GM12872 (cell line): ENCODE data around the gene FXYD3.

ENCODE experiments used
- TF ChIP-seq, protein P1 (sequence below): IDR thresholded peaks from 3 replicates; pipeline ENCODE4 v1.5.1; 2011; ENCODE audit warnings: low read depth, mild to moderate bottlenecking, low read length, moderate library complexity; ENCODE audit not compliant: insufficient read depth

The FXYD3 gene

DNA sequence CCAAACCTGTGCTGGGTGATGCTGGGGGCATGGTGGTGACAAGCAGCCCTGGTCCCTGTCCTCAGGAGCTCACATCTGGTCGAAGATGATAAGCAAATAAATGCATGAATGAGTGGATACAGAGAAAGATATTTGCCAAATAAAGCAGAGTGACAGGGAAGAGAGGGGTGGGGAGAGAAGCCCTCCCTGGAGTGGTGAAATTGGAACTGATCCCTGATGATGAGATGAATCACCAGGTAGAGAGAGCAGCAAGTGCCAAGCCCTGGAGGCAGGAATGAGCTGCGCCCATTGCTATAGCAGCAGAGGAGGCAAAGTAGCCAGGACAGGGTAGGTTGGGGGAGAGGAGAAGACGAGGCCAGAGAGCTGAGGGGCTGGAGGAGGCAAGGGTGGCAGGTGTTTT lies 52.6 kb downstream of the FXYD3 start:
- TF ChIP-seq, protein P1, sequence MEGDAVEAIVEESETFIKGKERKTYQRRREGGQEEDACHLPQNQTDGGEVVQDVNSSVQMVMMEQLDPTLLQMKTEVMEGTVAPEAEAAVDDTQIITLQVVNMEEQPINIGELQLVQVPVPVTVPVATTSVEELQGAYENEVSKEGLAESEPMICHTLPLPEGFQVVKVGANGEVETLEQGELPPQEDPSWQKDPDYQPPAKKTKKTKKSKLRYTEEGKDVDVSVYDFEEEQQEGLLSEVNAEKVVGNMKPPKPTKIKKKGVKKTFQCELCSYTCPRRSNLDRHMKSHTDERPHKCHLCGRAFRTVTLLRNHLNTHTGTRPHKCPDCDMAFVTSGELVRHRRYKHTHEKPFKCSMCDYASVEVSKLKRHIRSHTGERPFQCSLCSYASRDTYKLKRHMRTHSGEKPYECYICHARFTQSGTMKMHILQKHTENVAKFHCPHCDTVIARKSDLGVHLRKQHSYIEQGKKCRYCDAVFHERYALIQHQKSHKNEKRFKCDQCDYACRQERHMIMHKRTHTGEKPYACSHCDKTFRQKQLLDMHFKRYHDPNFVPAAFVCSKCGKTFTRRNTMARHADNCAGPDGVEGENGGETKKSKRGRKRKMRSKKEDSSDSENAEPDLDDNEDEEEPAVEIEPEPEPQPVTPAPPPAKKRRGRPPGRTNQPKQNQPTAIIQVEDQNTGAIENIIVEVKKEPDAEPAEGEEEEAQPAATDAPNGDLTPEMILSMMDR: no peak

DNA sequence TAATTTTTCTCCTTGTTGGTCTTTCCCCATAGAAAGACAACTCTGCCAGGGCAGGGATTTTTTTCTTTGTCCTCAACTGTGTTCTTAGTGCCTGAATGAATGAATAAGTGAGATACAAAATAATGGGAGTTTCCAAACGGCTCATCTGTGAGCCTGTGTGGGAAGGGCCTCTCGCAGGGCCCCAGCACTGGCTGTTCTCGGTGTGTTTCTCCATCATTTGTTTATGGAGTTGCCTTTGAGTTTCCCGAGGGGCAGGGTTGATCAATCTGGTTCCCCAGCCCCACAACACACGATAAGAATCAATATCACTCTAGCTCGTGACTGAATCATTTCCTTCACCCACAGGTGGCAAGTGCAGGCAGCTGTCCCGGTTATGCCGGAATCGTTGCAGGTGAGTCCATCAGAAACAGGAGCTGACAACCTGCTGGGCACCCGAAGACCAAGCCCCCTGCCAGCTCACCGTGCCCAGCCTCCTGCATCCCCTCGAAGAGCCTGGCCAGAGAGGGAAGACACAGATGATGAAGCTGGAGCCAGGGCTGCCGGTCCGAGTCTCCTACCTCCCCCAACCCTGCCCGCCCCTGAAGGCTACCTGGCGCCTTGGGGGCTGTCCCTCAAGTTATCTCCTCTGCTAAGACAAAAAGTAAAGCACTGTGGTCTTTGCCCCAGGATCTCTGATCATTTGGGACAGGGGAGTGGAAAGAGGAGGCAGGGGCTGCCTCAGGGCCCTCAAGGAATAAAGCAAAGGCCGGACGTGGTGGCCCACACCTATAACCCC lies 53.8 kb downstream of the FXYD3 start:
- TF ChIP-seq, protein P1: no peak

DNA sequence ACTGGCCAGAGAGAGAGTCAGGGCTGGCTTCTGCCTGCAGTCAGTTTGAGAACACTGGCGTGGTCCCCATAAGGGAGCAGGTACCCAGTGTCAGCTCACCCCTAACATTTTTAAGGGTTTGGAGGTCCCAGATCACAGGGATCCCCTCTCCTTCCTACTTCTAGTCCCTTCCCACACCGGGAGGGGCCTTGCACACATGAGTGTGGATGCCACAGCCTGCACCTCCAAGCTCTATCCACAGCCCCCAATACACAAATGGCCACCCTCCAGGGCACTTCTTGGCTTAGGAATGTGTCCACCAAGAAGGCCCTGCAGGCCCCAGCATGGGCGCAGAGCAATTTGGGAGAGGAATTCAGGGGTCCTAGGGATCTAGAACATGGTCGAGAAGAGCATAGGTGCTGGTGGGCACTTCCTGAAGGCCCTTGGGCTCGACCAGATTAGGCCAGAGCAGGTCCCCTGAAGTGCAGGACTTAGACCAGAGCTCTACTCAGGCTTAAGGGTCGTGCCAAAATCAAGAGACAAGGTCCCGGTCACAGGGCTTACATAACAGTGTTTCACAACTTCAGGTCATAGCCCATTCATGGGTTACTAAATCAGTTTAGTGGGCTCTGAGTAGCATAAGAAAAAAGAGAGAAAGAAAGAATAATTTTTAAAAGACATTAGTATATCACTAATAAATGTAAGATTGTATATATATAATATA lies 54.9 kb downstream of the FXYD3 start:
- TF ChIP-seq, protein P1: no peak

DNA sequence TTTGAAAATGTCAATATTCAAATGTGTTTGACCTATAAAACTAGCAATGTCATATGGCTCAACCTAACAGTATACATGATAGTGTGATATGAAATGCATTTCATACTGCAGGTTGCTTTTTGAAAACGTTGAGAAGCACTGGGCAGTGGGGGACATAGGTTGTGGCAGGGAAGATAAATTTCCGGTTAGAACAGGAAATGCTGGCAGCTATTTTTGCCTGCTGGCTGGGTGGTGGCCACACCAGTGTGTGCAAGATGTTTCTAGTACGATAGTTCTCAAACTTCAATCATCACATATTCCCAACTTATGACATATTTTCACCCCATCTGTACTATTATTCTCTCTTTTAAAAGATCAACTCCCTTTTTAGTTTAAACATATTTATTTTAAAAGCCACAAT lies 56.1 kb downstream of the FXYD3 start:
- TF ChIP-seq, protein P1: no peak
